ENCODE data around the gene JAZF1.

GRCh38 chr7:28018020-28018419 is 162.6 kb downstream of the JAZF1 start:
- TF ChIP-seq CTCF (IDR thresholded peaks at IDR 0.05): no peak
- TF ChIP-seq POLR2A (IDR thresholded peaks at IDR 0.05): no peak
